Lung (tissue), 12 donors: ENCODE results near the gene OGT. TPM values are rescaled to one million over a fixed set of nuclear protein-coding genes. Genes with fewer than 3 reads are reported as not detected.

ENCODE experiments used
- ATAC-seq: fragments of 200-7000 bp; cut with Tn5 transposase; one replicate; pipeline ENCODE4 v1.9.1; 2020; ENCODE audit warnings: moderate number of reproducible peaks; ENCODE audit not compliant: insufficient read depth, low FRiP score
- DNase-seq, 3 donors: peaks; one replicate each; pipeline ENCODE4 v3.0.0-alpha.2; 2013 to 2017
- H3K27ac ChIP-seq, 2 donors: one replicate each; pipeline ENCODE4 v1.5.1; 2013; ENCODE audit warnings: mild to moderate bottlenecking in 2 of 2, moderate library complexity in 2 of 2, control low read depth in 1 of 2, inconsistent platforms in 1 of 2, low read depth in 1 of 2, low read length in 1 of 2
- H3K27me3 ChIP-seq, 3 donors: one replicate each; pipeline ENCODE4 v1.5.1; 2013; ENCODE audit warnings: low read length in 2 of 3; ENCODE audit not compliant: control insufficient read depth in 3 of 3, insufficient read depth in 3 of 3
- H3K36me3 ChIP-seq, 4 donors: one replicate each; pipeline ENCODE4 v1.5.1; 2013; ENCODE audit warnings: low read length in 4 of 4, mild to moderate bottlenecking in 1 of 4, moderate library complexity in 1 of 4; ENCODE audit not compliant: control insufficient read depth in 4 of 4, insufficient read depth in 4 of 4
- H3K4me1 ChIP-seq, 5 donors: one replicate each; pipeline ENCODE4 v1.5.1; 2013; ENCODE audit warnings: low read length in 5 of 5, mild to moderate bottlenecking in 2 of 5, moderate library complexity in 1 of 5; ENCODE audit not compliant: control insufficient read depth in 5 of 5, insufficient read depth in 5 of 5
- H3K4me3 ChIP-seq: one replicate; pipeline ENCODE4 v1.5.1; 2013; ENCODE audit warnings: mild to moderate bottlenecking, control low read depth, moderate library complexity
- H3K9ac ChIP-seq, 2 donors: one replicate each; pipeline ENCODE4 v1.5.1; 2013; ENCODE audit warnings: low read length in 2 of 2, control low read depth in 1 of 2; ENCODE audit not compliant: insufficient read depth in 1 of 2
- H3K9me3 ChIP-seq, 4 donors: one replicate each; pipeline ENCODE4 v1.5.1; 2013; ENCODE audit warnings: low read length in 3 of 4, mild to moderate bottlenecking in 1 of 4, moderate library complexity in 1 of 4; ENCODE audit not compliant: control insufficient read depth in 4 of 4, insufficient read depth in 3 of 4
- CTCF ChIP-seq: IDR thresholded peaks from 2 replicates; pipeline ENCODE4 v1.5.1; 2012; ENCODE audit warnings: mild to moderate bottlenecking; ENCODE audit errors: control extremely low read depth, extremely low read depth
- WGBS, 2 donors: extraction: QIAGEN DNeasy Blood & Tissue Kit; methylation state at CpG; one replicate each; pipeline ENCODE4 v1.1.7; 2013; 5-methylcytosine and 5-hydroxymethylcytosine counted together
- polyA plus RNA-seq, 2 donors: library from polyadenylated mRNA; stranded (reverse); fragments of 200-250 nt; gene quantifications; one replicate each; pipeline ENCODE4 v1.2.1, GENCODE V29; 2013
- total RNA-seq, 2 donors: library from RNA; depleted of rRNA in 1 of 2; stranded (reverse); fragments of >200 nt in 1 of 2; gene quantifications; one replicate each; pipeline ENCODE4 v1.2.1, GENCODE V29; 2014 to 2021
- donor health status: control.
- donor health status: control.
- donor health status: Bipolar disorder and iron deficiency.
- donor health status: healthy.
- donor health status: DM: yes; HTN: yes; CAD: no.

The OGT gene
- total and polyA plus RNA-seq, 4 donors: 32.3 to 385 (median 72.8) TPM

GRCh38 chrX:71618787-71619186 is 85.9 kb downstream of the OGT start:
- Histone ChIP-seq H3K9me3 (peaks cover 0 to 2% (median 0%) of the 10 kb centered on the region in 4 donors), H3K9ac (no peak overlapping the region), H3K27ac (no peak overlapping the region), H3K27me3 (no peaks in the 10 kb centered on the region), H3K36me3 (peaks cover 0 to 2% (median 0%) of the 10 kb centered on the region in 4 donors), H3K4me1 (peaks cover 0 to 9% (median 6%) of the 10 kb centered on the region in 5 donors), H3K4me3 (no peak overlapping the region)
- no peak for ATAC-seq
- TF ChIP-seq CTCF: no peak
- 87 to 97% methylated on average over 3 of the region's 3 CpGs for WGBS, 2 donors
- no peak for DNase-seq

- no peak for TF ChIP-seq CTCF
- H3K27ac ChIP-seq: no peak overlapping the region
- WGBS, 2 donors: 75 to 84% methylated on average over 8 of the region's 8 CpGs
- no peak overlapping the region for H3K9ac ChIP-seq
- DNase-seq: no peak
- H3K36me3 ChIP-seq: peaks cover 0 to 2% (median 0%) of the 10 kb centered on the region in 4 donors
- peaks cover 0 to 2% (median 0%) of the 10 kb centered on the region in 4 donors for H3K9me3 ChIP-seq
- no peaks in the 10 kb centered on the region for H3K27me3 ChIP-seq
- ATAC-seq: no peak
- H3K4me3 ChIP-seq: no peak overlapping the region
- H3K4me1 ChIP-seq: peaks cover 0 to 9% (median 6%) of the 10 kb centered on the region in 5 donors
Measured at GRCh38 chrX:71619193-71619592, 86.3 kb downstream of the OGT start.

GRCh38 chrX:71619986-71620385 is 87.1 kb downstream of the OGT start:
- no peaks in the 10 kb centered on the region for H3K36me3 ChIP-seq
- DNase-seq (no peak), ATAC-seq (no peak)
- TF ChIP-seq CTCF: no peak
- peaks cover 0 to 9% (median 6%) of the 10 kb centered on the region in 5 donors for H3K4me1 ChIP-seq
- peaks cover 0 to 2% (median 0%) of the 10 kb centered on the region in 4 donors for H3K9me3 ChIP-seq
- 40 to 73% methylated on average over 1 of the region's 1 CpG for WGBS, 2 donors
- no peak overlapping the region for H3K4me3 ChIP-seq
- H3K9ac ChIP-seq: no peak overlapping the region
- H3K27me3 ChIP-seq: no peaks in the 10 kb centered on the region
- no peak overlapping the region for H3K27ac ChIP-seq

- peaks cover 0 to 9% (median 6%) of the 10 kb centered on the region in 5 donors for H3K4me1 ChIP-seq
- H3K27me3 ChIP-seq: no peaks in the 10 kb centered on the region
- H3K4me3 ChIP-seq: no peak overlapping the region
- WGBS, 2 donors: 61 to 77% methylated on average over 6 of the region's 6 CpGs
- peak overlapping the region in 1 of 2 donors; percentile 32 for H3K27ac ChIP-seq
- peaks cover 0 to 2% (median 0%) of the 10 kb centered on the region in 4 donors for H3K9me3 ChIP-seq
- no peak overlapping the region for H3K9ac ChIP-seq
- ATAC-seq: no peak
- no peak for DNase-seq
- no peaks in the 10 kb centered on the region for H3K36me3 ChIP-seq
- no peak for TF ChIP-seq CTCF
Measured at GRCh38 chrX:71621603-71622002, 88.7 kb downstream of the OGT start.
